ENCODE results near the gene CAMK1G. TPM values are rescaled to one million over a fixed set of nuclear protein-coding genes. Genes with fewer than 3 reads are reported as not detected.

CAMK1G gene
- total and polyA plus RNA-seq, 3 experiments from 2014 or later: not detected

DNA sequence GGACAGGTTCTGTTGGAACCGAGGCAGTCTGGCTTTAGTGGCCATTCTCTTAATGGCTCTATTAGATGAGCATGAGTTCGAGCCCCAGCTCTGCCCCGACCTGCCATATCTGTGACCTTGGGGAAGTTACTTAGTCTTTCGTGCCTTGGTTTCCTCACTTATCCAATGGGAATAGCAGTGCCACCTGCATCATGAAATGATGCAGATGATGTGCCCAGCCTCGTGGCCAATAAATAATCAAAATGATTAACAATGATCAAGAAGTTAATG lies 30.6 kb downstream of the CAMK1G start:
- H3K4me3 ChIP-seq (ENCODE audit: low read length): no peak overlapping the region
- H3K36me3 ChIP-seq (ENCODE audit: insufficient read depth, low read length): no peaks in the 10 kb centered on the region
- Mint-ChIP-seq H3K27me3 (peaks cover 0 to 5% of the 10 kb centered on the region in 2 donors), H3K4me1 (peaks cover 2 to 6% (median 4%) of the 10 kb centered on the region in 3 donors), H3K9me3 (no peaks in the 10 kb centered on the region), H3K4me3 (no peak overlapping the region), H3K27ac (no peak overlapping the region), H3K36me3 (peaks cover 0 to 14% (median 6%) of the 10 kb centered on the region in 3 donors)
- no peaks in the 10 kb centered on the region for H3K9me3 ChIP-seq (ENCODE audit: low read length)
- ChIA-PET POLR2A (no interaction called here), CTCF (interaction anchor here (1.6 kb wide), 1 partner anchor 13 kb away, joined by 5 read pairs; no protein-coding TSS in a partner anchor)
- no peaks in the 10 kb centered on the region for H3K27me3 ChIP-seq (ENCODE audit: insufficient read depth, low read length, poor library complexity, severe bottlenecking)
- peaks cover 5% of the 10 kb centered on the region for H3K4me1 ChIP-seq (ENCODE audit: insufficient read depth, low read length)
- no peak for DNase-seq
- H3K27ac ChIP-seq (ENCODE audit: low read depth, low read length): no peak overlapping the region

DNA sequence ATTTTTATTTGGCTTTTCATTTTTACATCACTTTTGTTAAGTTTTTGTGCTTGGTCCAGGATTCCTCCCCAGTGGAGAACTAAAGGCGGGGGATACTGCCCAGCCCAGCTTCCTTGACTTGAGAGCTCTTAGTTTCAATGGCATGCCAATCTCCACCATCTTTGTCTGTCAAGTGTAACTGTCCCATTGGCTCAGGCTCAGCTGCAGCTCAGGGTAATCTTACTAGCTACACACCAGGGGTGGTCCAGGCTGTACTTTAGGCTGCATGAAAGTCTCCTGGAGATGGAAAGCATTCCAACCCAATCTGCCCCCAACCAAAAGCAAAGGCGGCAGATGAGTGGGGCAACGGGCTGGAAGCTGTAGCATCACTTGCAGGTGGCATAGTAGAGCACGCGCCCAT lies 31.4 kb downstream of the CAMK1G start:
- ChIA-PET CTCF (interaction anchor here (1.6 kb wide), 1 partner anchor 12 kb away, joined by 5 read pairs; no protein-coding TSS in a partner anchor), POLR2A (interaction anchor here (0.6 kb wide), 1 partner anchor 75 kb away, joined by 3 read pairs; no protein-coding TSS in a partner anchor)

DNA sequence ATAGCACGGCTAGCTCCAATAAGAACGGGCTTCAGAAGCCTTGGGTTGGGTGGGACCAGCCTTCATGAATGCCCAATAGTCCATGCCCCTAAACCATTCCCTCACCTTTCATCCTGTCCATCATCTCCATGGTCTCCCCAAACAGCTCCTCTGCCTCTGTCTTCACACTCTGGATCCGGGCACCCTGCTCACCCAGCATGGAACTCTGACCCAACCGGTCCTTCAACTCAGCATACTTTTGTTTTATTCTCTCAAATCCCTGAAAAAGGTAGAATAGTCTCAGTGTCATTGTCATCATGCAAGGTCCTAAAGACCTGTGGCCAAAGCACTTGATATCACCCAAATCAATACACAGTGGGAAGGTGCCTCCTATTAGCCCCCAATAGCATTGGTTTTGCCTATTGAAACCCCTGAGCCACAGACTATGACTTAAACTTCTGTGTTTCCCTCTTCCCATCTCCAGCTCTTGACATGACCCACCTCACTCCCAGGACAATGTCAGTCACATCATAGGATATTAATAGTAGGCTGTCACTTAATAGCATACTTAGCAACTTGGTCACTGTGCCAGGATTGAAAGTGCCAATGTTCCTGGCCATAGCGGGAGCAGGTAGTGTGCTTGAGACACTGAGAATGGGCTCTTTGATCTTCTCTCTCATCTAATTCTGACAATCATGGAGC lies 33.0 kb downstream of the CAMK1G start:
- H3K36me3 ChIP-seq (ENCODE audit: insufficient read depth, low read length): no peaks in the 10 kb centered on the region
- CTCF ChIA-PET: interaction anchor here (1.0 to 1.7 kb wide), 3 partner anchors 8 to 50 kb away, joined by 3 to 6 read pairs (median 4); no protein-coding TSS in a partner anchor
- H3K9me3 ChIP-seq (ENCODE audit: low read length): no peaks in the 10 kb centered on the region
- H3K4me3 ChIP-seq (ENCODE audit: low read length): no peak overlapping the region
- H3K4me1 Mint-ChIP-seq: peaks cover 3 to 11% (median 8%) of the 10 kb centered on the region in 3 donors
- H3K27me3 Mint-ChIP-seq: peaks cover 0 to 5% of the 10 kb centered on the region in 2 donors
- H3K36me3 Mint-ChIP-seq: peaks cover 0 to 14% (median 6%) of the 10 kb centered on the region in 3 donors
- H3K27me3 ChIP-seq (ENCODE audit: insufficient read depth, low read length, poor library complexity, severe bottlenecking): no peaks in the 10 kb centered on the region
- peaks cover 6% of the 10 kb centered on the region for H3K4me1 ChIP-seq (ENCODE audit: insufficient read depth, low read length)
- no peaks in the 10 kb centered on the region for H3K9me3 Mint-ChIP-seq
- no peak overlapping the region for H3K4me3 Mint-ChIP-seq
- peak overlapping the region in 1 of 8 donors; percentile 1 for H3K27ac Mint-ChIP-seq
- no peak for DNase-seq
- H3K27ac ChIP-seq (ENCODE audit: low read depth, low read length): no peak overlapping the region
- POLR2A ChIA-PET: no interaction called here

More for the DNA sequence above, 31.4 kb downstream of the CAMK1G start:
- H3K27ac ChIP-seq (ENCODE audit: low read depth, low read length): no peak overlapping the region
- Mint-ChIP-seq H3K27me3 (peaks cover 0 to 5% of the 10 kb centered on the region in 2 donors), H3K9me3 (no peaks in the 10 kb centered on the region), H3K4me1 (peaks cover 3 to 11% (median 8%) of the 10 kb centered on the region in 3 donors), H3K36me3 (peaks cover 0 to 14% (median 6%) of the 10 kb centered on the region in 3 donors), H3K4me3 (no peak overlapping the region), H3K27ac (no peak overlapping the region)
- DNase-seq: no peak
- H3K27me3 ChIP-seq (ENCODE audit: insufficient read depth, low read length, poor library complexity, severe bottlenecking): no peaks in the 10 kb centered on the region
- peaks cover 6% of the 10 kb centered on the region for H3K4me1 ChIP-seq (ENCODE audit: insufficient read depth, low read length)
- no peaks in the 10 kb centered on the region for H3K9me3 ChIP-seq (ENCODE audit: low read length)
- no peaks in the 10 kb centered on the region for H3K36me3 ChIP-seq (ENCODE audit: insufficient read depth, low read length)
- H3K4me3 ChIP-seq (ENCODE audit: low read length): no peak overlapping the region

DNA sequence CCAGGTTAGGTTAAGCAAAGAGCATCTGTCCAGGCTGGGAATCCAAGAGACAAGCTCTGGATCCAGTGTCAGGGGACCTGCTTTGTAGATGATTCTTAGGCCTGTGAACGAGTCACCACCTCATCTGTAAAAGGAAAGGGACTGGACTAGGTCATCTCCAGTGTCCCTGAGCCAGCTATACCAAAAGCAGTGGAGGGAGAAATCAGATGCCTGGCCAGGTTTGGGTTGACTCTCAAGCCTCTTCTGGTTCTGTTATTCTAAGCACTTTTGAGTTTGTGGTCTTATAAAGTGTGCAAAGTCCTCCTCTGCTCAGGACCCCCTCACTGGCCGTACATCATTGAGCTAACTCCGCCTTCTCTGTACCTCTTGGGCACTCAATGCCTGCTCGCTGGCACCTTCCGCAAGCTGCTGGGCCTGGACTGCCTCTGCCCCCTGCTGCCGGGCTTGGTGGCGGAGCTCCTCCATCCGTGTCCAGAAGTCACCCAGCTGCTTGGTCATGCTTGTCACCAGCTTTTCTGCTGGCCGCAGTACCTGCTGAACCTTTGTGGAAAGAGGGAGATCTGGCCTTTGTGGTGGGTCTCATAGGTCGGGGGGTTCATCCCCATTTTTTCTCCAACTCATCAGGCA lies 33.6 kb downstream of the CAMK1G start:
- peaks cover 6% of the 10 kb centered on the region for H3K4me1 ChIP-seq (ENCODE audit: insufficient read depth, low read length)
- Mint-ChIP-seq H3K9me3 (no peaks in the 10 kb centered on the region), H3K36me3 (peaks cover 0 to 14% (median 6%) of the 10 kb centered on the region in 3 donors), H3K27me3 (peaks cover 0 to 5% of the 10 kb centered on the region in 2 donors), H3K27ac (peak overlapping the region in 1 of 8 donors; percentile 1), H3K4me1 (peaks cover 3 to 11% (median 8%) of the 10 kb centered on the region in 3 donors), H3K4me3 (no peak overlapping the region)
- POLR2A ChIA-PET: no interaction called here
- no peak for DNase-seq
- CTCF ChIA-PET: interaction anchor here (1.7 kb wide), 1 partner anchor 9 kb away, joined by 6 read pairs; no protein-coding TSS in a partner anchor
- no peak overlapping the region for H3K4me3 ChIP-seq (ENCODE audit: low read length)
- no peaks in the 10 kb centered on the region for H3K9me3 ChIP-seq (ENCODE audit: low read length)
- no peak overlapping the region for H3K27ac ChIP-seq (ENCODE audit: low read depth, low read length)
- no peaks in the 10 kb centered on the region for H3K27me3 ChIP-seq (ENCODE audit: insufficient read depth, low read length, poor library complexity, severe bottlenecking)
- no peaks in the 10 kb centered on the region for H3K36me3 ChIP-seq (ENCODE audit: insufficient read depth, low read length)

DNA sequence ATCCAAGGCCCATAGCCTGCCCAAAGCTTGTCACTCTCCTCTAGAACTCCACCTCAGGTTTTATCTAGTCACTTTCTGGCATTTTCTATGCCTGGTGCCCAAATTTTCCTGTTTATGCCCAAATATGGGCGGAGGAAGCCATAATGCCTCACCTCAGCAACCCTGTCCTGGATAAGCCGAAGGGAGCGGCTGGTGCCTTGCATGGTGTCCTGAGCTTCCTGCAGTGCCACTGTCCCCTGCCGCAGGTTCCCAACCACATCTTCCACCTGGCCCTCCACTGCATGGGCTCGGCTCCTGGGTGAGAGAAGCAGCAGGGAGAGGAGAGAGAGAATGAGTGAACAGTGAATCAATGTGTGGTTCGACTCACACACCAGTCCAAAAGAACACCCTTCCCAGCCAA lies 34.2 kb downstream of the CAMK1G start:
- Histone ChIP-seq H3K27me3 (ENCODE audit: insufficient read depth, low read length, poor library complexity, severe bottlenecking) (no peaks in the 10 kb centered on the region), H3K9me3 (ENCODE audit: low read length) (no peaks in the 10 kb centered on the region), H3K4me3 (ENCODE audit: low read length) (no peak overlapping the region), H3K4me1 (ENCODE audit: insufficient read depth, low read length) (peaks cover 6% of the 10 kb centered on the region), H3K36me3 (ENCODE audit: insufficient read depth, low read length) (no peaks in the 10 kb centered on the region), H3K27ac (ENCODE audit: low read depth, low read length) (no peak overlapping the region)
- no peak for DNase-seq
- H3K4me1 Mint-ChIP-seq: peaks cover 3 to 11% (median 8%) of the 10 kb centered on the region in 3 donors
- peaks cover 0 to 14% (median 6%) of the 10 kb centered on the region in 3 donors for H3K36me3 Mint-ChIP-seq
- H3K4me3 Mint-ChIP-seq: no peak overlapping the region
- H3K27me3 Mint-ChIP-seq: peaks cover 0 to 5% of the 10 kb centered on the region in 2 donors
- POLR2A ChIA-PET: no interaction called here
- no peaks in the 10 kb centered on the region for H3K9me3 Mint-ChIP-seq
- H3K27ac Mint-ChIP-seq: peak overlapping the region in 1 of 8 donors; percentile 63
- CTCF ChIA-PET: interaction anchor here (1.7 kb wide), 1 partner anchor 9 kb away, joined by 6 read pairs; no protein-coding TSS in a partner anchor

DNA sequence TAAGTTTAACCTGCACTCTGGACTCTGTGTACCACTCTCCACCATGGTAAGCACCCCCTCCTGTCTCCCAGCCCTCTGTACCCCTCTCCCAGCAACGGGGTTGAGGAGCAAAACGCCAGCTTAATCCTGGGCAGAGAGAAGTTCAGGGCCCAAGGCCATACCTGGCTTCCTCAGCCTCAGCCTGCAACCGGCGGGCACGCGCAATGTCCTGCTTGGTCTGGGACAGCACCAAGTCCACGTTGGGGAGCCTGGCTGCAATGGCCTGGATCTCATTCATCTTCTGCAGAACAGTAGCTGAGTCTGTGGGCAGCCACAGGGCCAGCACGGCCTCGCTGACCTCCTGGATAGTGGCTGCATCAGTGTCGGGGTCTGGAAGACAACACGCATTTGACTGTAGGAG lies 34.8 kb downstream of the CAMK1G start:
- Mint-ChIP-seq H3K9me3 (no peaks in the 10 kb centered on the region), H3K27ac (no peak overlapping the region), H3K27me3 (peaks cover 0 to 5% of the 10 kb centered on the region in 2 donors), H3K4me3 (no peak overlapping the region), H3K36me3 (peaks cover 0 to 14% (median 6%) of the 10 kb centered on the region in 3 donors), H3K4me1 (peaks cover 3 to 11% (median 8%) of the 10 kb centered on the region in 3 donors)
- no peak overlapping the region for H3K27ac ChIP-seq (ENCODE audit: low read depth, low read length)
- H3K4me1 ChIP-seq (ENCODE audit: insufficient read depth, low read length): peaks cover 6% of the 10 kb centered on the region
- no peaks in the 10 kb centered on the region for H3K27me3 ChIP-seq (ENCODE audit: insufficient read depth, low read length, poor library complexity, severe bottlenecking)
- no peak overlapping the region for H3K4me3 ChIP-seq (ENCODE audit: low read length)
- H3K36me3 ChIP-seq (ENCODE audit: insufficient read depth, low read length): no peaks in the 10 kb centered on the region
- no peak for DNase-seq
- ChIA-PET POLR2A (no interaction called here), CTCF (no interaction called here)
- H3K9me3 ChIP-seq (ENCODE audit: low read length): no peaks in the 10 kb centered on the region

DNA sequence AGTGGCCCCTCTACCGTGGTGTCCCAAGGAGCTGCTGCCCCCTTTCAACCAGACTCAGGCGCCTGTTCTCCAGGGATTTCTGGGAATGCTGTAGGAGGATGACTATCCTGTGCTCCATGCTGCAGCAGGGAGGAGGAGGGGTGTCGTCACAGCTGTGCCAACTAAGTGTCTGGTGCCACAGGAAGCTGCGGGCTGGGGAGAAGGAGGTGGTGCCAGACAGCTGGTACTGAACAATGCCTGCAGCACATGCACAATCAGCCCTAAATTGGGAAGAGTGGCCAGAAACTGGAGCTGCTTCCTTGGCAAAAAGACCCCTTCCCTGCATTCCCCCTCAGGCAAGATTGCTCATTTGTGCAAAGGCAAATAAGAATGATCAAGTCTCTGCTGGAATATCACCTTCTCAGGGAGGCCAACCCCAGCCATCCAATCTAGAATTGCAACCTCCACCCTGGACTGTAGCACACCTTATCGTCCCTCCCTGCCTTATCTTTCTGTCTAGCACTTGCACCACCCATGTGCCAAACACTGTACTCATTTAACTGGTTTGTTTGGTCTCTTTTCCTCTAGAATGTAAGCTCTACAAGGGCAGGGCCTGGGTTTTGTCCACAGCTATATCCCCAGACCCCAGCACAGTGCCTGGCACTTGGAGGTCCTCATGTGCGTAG lies 35.4 kb downstream of the CAMK1G start:
- CTCF ChIA-PET: no interaction called here

More for the DNA sequence above, 35.4 kb downstream of the CAMK1G start:
- H3K9me3 Mint-ChIP-seq: no peaks in the 10 kb centered on the region
- Histone ChIP-seq H3K27me3 (ENCODE audit: insufficient read depth, low read length, poor library complexity, severe bottlenecking) (no peaks in the 10 kb centered on the region), H3K4me3 (ENCODE audit: low read length) (no peak overlapping the region), H3K36me3 (ENCODE audit: insufficient read depth, low read length) (no peaks in the 10 kb centered on the region), H3K9me3 (ENCODE audit: low read length) (no peaks in the 10 kb centered on the region), H3K27ac (ENCODE audit: low read depth, low read length) (no peak overlapping the region), H3K4me1 (ENCODE audit: insufficient read depth, low read length) (peaks cover 6% of the 10 kb centered on the region)
- peak overlapping the region in 1 of 8 donors; percentile 38 for H3K27ac Mint-ChIP-seq
- POLR2A ChIA-PET: no interaction called here
- DNase-seq: no peak
- peaks cover 0 to 14% (median 6%) of the 10 kb centered on the region in 3 donors for H3K36me3 Mint-ChIP-seq
- peaks cover 0 to 5% of the 10 kb centered on the region in 2 donors for H3K27me3 Mint-ChIP-seq
- H3K4me3 Mint-ChIP-seq: peak overlapping the region in 1 of 7 donors; percentile 21
- H3K4me1 Mint-ChIP-seq: peaks cover 3 to 11% (median 8%) of the 10 kb centered on the region in 3 donors
